Right lobe of liver (tissue), 6 donors: ENCODE measurements around the gene PRKN. TPM values are rescaled to one million over a fixed set of nuclear protein-coding genes. Genes with fewer than 3 reads are reported as not detected.

Experiments
- ATAC-seq, 4 donors: fragments of 200-7000 bp; cut with Tn5 transposase; one replicate each; pipeline ENCODE4 v1.9.1; 2020; ENCODE audit warnings: mild to moderate bottlenecking in 4 of 4, moderate library complexity in 4 of 4
- DNase-seq, 3 donors: peaks; one replicate each; pipeline ENCODE4 v3.0.0-alpha.2; 2020
- H3K27ac ChIP-seq, 3 donors: fragments of 200-600 bp; one replicate each; pipeline ENCODE4 v1.8.0; 2022
- H3K27me3 ChIP-seq, 2 donors: fragments of 200-600 bp; one replicate each; pipeline ENCODE4 v1.8.0; 2022
- H3K36me3 ChIP-seq, 4 donors: fragments of 200-600 bp; sonication (generic) in 1 of 4; one replicate each; pipeline versions ENCODE4 v1.5.1 to v1.8.0; 2017 to 2022; ENCODE audit warnings: control low read depth in 1 of 4
- H3K4me1 ChIP-seq, 4 donors: fragments of 200-600 bp; sonication (generic) in 1 of 4; one replicate each; pipeline versions ENCODE4 v1.5.1 to v1.8.0; 2017 to 2022; ENCODE audit warnings: control low read depth in 1 of 4
- H3K4me3 ChIP-seq, 3 donors: fragments of 200-600 bp; one replicate each; pipeline ENCODE4 v1.8.0; 2022
- H3K9me3 ChIP-seq, 4 donors: fragments of 200-600 bp; sonication (generic) in 1 of 4; one replicate each; pipeline versions ENCODE4 v1.5.1 to v1.8.0; 2017 to 2022; ENCODE audit warnings: control low read depth in 1 of 4
- POLR2A ChIP-seq: fragments of 450-650 bp; IDR thresholded peaks from one replicate; pipeline ENCODE4 v1.6.1; 2017; ENCODE audit warnings: antibody characterized with exemption, mild to moderate bottlenecking
- WGBS: methylation state at CpG from one replicate; pipeline ENCODE4 v1.1.6; 2018; ENCODE audit warnings: low coverage, low lambda C conversion rate; ENCODE audit not compliant: insufficient coverage; ENCODE audit errors: missing lambda C conversion rate; 5-methylcytosine and 5-hydroxymethylcytosine counted together
- intact Hi-C, 2 donors: fragments of 100-400 bp; cut with DNase I; formaldehyde crosslinking; loops; one replicate each; pipeline versions ENCODE4 v1.11.2 to v1.14.1; 2022
- total RNA-seq, 6 experiments: library from RNA; depleted of rRNA in 2 of 6; stranded (reverse); fragments of >200 nt in 2 of 6; fragmentation: NEBNext Ultra II Directional in 3 of 6; extraction: Animal tissue kit (Norgen Biotek cat#: 25700) in 3 of 6; gene quantifications; one replicate each; pipeline versions ENCODE4 v1.1.0 to v1.2.4, GENCODE V29; 2016 to 2023
- TF ChIP-seq, protein P1 (sequence below), 4 donors: fragments of 200-600 bp in 3 of 4; fragments of 450-650 bp in 1 of 4; IDR thresholded peaks; one replicate each; pipeline versions ENCODE4 v1.5.1 to v1.8.0; 2016 to 2022; ENCODE audit warnings: antibody characterized with exemption in 4 of 4, mild to moderate bottlenecking in 2 of 4
- donor health status: DM: no; HTN: yes; CAD: no.
- donor health status: DM: no; HTN: no; CAD: no.
- donor health status: DM: no; HTN: no; CAD: no.
- donor health status: DM: no; HTN: yes; CAD: no.
- donor health status: DM: no; HTN: yes; CAD: no.

The PRKN gene
- total RNA-seq, 6 experiments from 2014 or later, result 1.1 to 3.7 (median 2.2) TPM

DNA sequence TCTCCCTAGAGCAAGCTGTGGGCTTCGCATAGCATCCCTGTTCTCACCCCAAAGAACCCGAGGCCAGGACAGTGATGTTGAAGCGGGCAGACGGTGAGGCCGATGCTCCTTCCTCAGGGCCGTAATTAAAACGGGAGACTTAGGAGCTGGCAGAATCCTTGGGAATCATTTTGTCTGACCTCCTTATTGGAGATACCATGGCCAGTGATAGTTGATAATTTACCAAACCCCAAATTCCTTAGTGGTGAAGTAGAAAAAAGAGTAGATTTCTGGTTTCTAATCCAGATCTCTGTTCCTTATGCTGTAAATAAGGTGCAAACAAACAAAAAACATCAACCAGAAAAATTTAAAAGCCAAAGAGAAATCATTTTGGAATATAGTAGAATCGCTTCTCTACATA, 1092.7 kb downstream of the PRKN start:
- TF ChIP-seq, protein P1, sequence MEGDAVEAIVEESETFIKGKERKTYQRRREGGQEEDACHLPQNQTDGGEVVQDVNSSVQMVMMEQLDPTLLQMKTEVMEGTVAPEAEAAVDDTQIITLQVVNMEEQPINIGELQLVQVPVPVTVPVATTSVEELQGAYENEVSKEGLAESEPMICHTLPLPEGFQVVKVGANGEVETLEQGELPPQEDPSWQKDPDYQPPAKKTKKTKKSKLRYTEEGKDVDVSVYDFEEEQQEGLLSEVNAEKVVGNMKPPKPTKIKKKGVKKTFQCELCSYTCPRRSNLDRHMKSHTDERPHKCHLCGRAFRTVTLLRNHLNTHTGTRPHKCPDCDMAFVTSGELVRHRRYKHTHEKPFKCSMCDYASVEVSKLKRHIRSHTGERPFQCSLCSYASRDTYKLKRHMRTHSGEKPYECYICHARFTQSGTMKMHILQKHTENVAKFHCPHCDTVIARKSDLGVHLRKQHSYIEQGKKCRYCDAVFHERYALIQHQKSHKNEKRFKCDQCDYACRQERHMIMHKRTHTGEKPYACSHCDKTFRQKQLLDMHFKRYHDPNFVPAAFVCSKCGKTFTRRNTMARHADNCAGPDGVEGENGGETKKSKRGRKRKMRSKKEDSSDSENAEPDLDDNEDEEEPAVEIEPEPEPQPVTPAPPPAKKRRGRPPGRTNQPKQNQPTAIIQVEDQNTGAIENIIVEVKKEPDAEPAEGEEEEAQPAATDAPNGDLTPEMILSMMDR (IDR thresholded peaks at IDR 0.05), result no peak
- TF ChIP-seq POLR2A, result no peak
- Histone ChIP-seq H3K4me1 (no peaks in the 10 kb centered on the region), H3K27ac (no peak overlapping the region), H3K4me3 (no peak overlapping the region), H3K9me3 (no peaks in the 10 kb centered on the region), H3K27me3 (no peaks in the 10 kb centered on the region), H3K36me3 (no peaks in the 10 kb centered on the region)
- DNase-seq (no peak), ATAC-seq (no peak)
- WGBS, result 90% methylated on average over 3 of the region's 8 CpGs
- intact Hi-C loops, result no loop called here

DNA sequence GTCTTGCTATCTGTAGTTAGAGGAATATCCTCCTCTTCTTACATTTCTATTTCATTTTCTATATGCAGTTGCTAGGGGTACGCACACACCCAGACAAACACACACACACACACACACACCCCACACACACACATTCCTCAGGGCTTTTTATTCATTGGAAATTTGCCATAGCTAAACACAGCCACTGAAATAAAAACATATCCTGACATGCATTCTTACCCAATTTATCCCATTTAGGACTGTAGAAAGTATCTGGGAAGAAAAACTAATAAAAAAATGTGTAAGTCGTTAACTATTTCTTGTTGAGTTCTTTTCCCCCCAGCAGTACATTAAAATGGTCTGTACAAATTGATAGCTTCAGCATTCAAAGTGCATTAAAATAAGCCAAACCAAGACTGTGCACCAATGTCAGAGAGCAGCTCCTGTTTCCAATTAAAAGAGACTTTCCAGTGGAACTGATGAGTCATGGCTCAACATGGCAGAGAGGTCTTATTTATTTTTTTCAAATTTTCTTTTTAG, 1095.8 kb downstream of the PRKN start:
- intact Hi-C loops, result no loop called here
- 66% methylated on average over 2 of the region's 2 CpGs for WGBS
- DNase-seq (no peak), ATAC-seq (no peak)
- Histone ChIP-seq H3K27me3 (no peaks in the 10 kb centered on the region), H3K9me3 (no peaks in the 10 kb centered on the region), H3K4me1 (no peaks in the 10 kb centered on the region), H3K36me3 (no peaks in the 10 kb centered on the region), H3K4me3 (no peak overlapping the region), H3K27ac (no peak overlapping the region)
- no peak for TF ChIP-seq POLR2A
- TF ChIP-seq, protein P1 (IDR thresholded peaks at IDR 0.05), result no peak

GRCh38 chr6:161630674-161631073, 1096.9 kb downstream of the PRKN start:
- Histone ChIP-seq H3K27me3 (no peaks in the 10 kb centered on the region), H3K4me3 (no peak overlapping the region), H3K4me1 (no peaks in the 10 kb centered on the region), H3K9me3 (no peaks in the 10 kb centered on the region), H3K27ac (no peak overlapping the region), H3K36me3 (no peaks in the 10 kb centered on the region)
- ATAC-seq (no peak), DNase-seq (no peak)
- intact Hi-C loops, result no loop called here
- TF ChIP-seq, protein P1 (IDR thresholded peaks at IDR 0.05), result no peak
- TF ChIP-seq POLR2A, result no peak
- 53% methylated on average over 6 of the region's 6 CpGs for WGBS

DNA sequence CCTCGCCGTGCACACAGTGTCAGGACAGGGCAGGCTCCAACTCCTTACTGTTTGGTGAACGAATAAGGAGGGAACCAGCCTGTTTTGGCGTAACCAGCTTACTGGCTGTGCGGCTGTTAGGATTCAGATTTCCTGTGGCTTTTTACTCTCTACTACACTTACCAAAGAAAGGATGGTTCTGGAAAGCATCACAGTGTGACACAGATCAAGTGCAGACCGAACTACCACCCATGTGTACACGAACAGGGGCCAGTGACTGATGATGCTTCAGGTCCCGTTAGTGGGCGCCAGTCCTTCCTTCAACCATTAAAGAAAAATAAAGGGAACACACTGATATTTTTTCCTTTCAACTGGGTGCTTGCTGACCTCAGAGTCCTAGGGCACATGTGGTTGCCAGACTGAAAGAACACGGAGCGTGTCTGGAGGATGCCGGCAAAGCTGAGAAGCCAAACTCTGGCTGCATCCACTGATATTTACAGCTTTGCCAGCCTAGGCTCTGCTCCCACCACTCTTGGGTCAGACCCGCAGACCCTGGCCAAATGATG, 1101.4 kb downstream of the PRKN start:
- intact Hi-C loops, result no loop called here
- Histone ChIP-seq H3K4me3 (no peak overlapping the region), H3K36me3 (no peaks in the 10 kb centered on the region), H3K27me3 (no peaks in the 10 kb centered on the region), H3K9me3 (no peaks in the 10 kb centered on the region), H3K4me1 (no peaks in the 10 kb centered on the region), H3K27ac (no peak overlapping the region)
- 95% methylated on average over 8 of the region's 13 CpGs for WGBS
- TF ChIP-seq POLR2A, result no peak
- TF ChIP-seq, protein P1 (IDR thresholded peaks at IDR 0.05), result no peak
- DNase-seq (no peak), ATAC-seq (no peak)
